ENCODE measurements around the gene DPP9. TPM values are rescaled to one million over a fixed set of nuclear protein-coding genes. Genes with fewer than 3 reads are reported as not detected.

DPP9 gene
- total and polyA plus RNA-seq, 2 of the 13 experiments (the other 11 are each of a cell fraction or from before 2014, with no cell fraction given) = 8.4 to 25.8 TPM

DNA sequence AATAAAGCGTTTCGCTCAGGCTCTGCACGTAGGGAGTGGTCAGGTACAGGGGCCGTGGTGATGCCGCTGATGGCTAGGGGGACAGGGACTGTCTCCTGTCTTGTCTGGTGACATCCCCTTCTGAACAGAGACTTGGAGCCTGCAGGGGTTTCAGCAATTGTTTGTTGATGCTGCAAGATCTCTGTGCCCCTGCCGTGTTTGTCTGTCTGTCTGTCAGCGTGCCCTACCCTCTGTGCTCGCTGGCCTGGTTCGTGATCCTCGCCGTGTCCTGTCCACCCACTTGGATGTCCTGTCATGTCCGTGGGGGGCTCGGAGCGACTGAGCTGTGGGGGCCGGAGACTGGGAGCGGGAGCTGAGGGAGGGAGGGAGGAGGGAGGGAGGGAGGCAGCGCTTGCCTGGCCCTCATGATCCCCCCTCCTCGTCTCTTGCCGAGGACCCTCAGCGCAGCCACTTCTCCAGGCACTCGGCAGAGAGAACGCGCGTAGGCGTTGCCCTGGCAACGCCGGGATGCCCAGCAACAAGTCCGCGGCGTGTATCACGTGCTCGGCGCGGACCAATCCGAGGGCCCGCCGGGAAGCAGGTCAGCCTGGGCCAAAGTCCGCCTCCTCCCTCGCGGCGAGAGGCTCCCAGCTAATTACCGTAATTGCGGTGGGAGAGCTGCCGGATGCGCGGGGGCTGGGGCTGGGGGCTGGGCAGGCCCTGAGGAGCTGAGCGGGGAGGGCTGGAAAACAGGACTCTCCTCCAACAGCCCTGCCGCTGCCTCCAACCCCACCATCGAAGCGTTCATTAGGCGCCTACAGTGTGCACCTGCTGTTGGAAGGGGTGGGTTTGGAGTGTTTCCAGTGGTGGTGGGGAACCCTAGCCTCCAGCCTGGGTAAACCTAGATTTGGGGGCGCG, 36.0 kb upstream of the DPP9 start (continued):
- TF ChIP-seq, protein P1, sequence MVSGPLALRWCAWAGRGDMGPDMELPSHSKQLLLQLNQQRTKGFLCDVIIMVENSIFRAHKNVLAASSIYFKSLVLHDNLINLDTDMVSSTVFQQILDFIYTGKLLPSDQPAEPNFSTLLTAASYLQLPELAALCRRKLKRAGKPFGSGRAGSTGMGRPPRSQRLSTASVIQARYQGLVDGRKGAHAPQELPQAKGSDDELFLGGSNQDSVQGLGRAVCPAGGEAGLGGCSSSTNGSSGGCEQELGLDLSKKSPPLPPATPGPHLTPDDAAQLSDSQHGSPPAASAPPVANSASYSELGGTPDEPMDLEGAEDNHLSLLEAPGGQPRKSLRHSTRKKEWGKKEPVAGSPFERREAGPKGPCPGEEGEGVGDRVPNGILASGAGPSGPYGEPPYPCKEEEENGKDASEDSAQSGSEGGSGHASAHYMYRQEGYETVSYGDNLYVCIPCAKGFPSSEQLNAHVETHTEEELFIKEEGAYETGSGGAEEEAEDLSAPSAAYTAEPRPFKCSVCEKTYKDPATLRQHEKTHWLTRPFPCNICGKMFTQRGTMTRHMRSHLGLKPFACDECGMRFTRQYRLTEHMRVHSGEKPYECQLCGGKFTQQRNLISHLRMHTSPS (CRISPR knock-in tag; IDR thresholded peaks at IDR 0.05; ENCODE audit: low read depth) = 0 out of 2 replicates have a peak, but pooled peaks have one; percentile 25
- TF ChIP-seq NFE2L2 (IDR thresholded peaks at IDR 0.05; ENCODE audit: low read length) = no peak
- TF ChIP-seq DPF2 (CRISPR knock-in tag; IDR thresholded peaks at IDR 0.05; ENCODE audit: borderline replicate concordance, low read depth) = peak; percentile 17; the same call in 1 of the 2 replicates
- TF ChIP-seq ZNF343 (CRISPR knock-in tag; IDR thresholded peaks at IDR 0.05) = 0 out of 2 replicates have a peak, but pooled peaks have one; percentile 75
- TF ChIP-seq NAIF1 (CRISPR knock-in tag; IDR thresholded peaks at IDR 0.05; ENCODE audit: borderline replicate concordance) = no peak
- TF ChIP-seq HDAC6 (IDR thresholded peaks at IDR 0.05; ENCODE audit: low read depth, low read length) = no peak
- TF ChIP-seq ZMYM3 (CRISPR knock-in tag; IDR thresholded peaks at IDR 0.05) = peak; percentile 69
- peak; percentile 88 for TF ChIP-seq RAD51 (IDR thresholded peaks at IDR 0.05; ENCODE audit: borderline replicate concordance)
- peak; percentile 65; the same call in 1 of the 2 replicates for TF ChIP-seq MYC (CRISPR knock-in tag; IDR thresholded peaks at IDR 0.05; ENCODE audit: borderline replicate concordance)
- TF ChIP-seq IKZF4 (CRISPR knock-in tag; IDR thresholded peaks at IDR 0.05; ENCODE audit: borderline replicate concordance, low read depth, not compliant biosample characterization) = no peak
- TF ChIP-seq ZNF451 (CRISPR knock-in tag; IDR thresholded peaks at IDR 0.05) = 0 out of 2 replicates have a peak, but pooled peaks have one; percentile 42
- TF ChIP-seq SP1 (IDR thresholded peaks at IDR 0.05) = no peak
- peak; percentile 57 for TF ChIP-seq SP1 (CRISPR knock-in tag; IDR thresholded peaks at IDR 0.05)
- no peak for TF ChIP-seq GABPA (IDR thresholded peaks at IDR 0.05; ENCODE audit: low read depth, low read length)
- TF ChIP-seq GABPA (CRISPR knock-in tag; IDR thresholded peaks at IDR 0.05; ENCODE audit: low read depth) = peak; percentile 48; the same call in 1 of the 2 replicates
- 0 out of 2 replicates have a peak, but pooled peaks have one; percentile 40 for TF ChIP-seq ZZZ3 (CRISPR knock-in tag; IDR thresholded peaks at IDR 0.05; ENCODE audit: borderline replicate concordance)
- 0 out of 2 replicates have a peak, but pooled peaks have one; percentile 7 for TF ChIP-seq ZNF121 (CRISPR knock-in tag; IDR thresholded peaks at IDR 0.05)
- peak; percentile 89 for TF ChIP-seq ZBTB7A (CRISPR knock-in tag; IDR thresholded peaks at IDR 0.05)
- no peak for TF ChIP-seq KLF13 (CRISPR knock-in tag; IDR thresholded peaks at IDR 0.05)
- TF ChIP-seq HNRNPK (IDR thresholded peaks at IDR 0.05; ENCODE audit: low read depth, low read length, poor library complexity, severe bottlenecking) = peak; percentile 73
- TF ChIP-seq SNAPC2 (CRISPR knock-in tag; IDR thresholded peaks at IDR 0.05) = no peak
- TF ChIP-seq, protein P2, sequence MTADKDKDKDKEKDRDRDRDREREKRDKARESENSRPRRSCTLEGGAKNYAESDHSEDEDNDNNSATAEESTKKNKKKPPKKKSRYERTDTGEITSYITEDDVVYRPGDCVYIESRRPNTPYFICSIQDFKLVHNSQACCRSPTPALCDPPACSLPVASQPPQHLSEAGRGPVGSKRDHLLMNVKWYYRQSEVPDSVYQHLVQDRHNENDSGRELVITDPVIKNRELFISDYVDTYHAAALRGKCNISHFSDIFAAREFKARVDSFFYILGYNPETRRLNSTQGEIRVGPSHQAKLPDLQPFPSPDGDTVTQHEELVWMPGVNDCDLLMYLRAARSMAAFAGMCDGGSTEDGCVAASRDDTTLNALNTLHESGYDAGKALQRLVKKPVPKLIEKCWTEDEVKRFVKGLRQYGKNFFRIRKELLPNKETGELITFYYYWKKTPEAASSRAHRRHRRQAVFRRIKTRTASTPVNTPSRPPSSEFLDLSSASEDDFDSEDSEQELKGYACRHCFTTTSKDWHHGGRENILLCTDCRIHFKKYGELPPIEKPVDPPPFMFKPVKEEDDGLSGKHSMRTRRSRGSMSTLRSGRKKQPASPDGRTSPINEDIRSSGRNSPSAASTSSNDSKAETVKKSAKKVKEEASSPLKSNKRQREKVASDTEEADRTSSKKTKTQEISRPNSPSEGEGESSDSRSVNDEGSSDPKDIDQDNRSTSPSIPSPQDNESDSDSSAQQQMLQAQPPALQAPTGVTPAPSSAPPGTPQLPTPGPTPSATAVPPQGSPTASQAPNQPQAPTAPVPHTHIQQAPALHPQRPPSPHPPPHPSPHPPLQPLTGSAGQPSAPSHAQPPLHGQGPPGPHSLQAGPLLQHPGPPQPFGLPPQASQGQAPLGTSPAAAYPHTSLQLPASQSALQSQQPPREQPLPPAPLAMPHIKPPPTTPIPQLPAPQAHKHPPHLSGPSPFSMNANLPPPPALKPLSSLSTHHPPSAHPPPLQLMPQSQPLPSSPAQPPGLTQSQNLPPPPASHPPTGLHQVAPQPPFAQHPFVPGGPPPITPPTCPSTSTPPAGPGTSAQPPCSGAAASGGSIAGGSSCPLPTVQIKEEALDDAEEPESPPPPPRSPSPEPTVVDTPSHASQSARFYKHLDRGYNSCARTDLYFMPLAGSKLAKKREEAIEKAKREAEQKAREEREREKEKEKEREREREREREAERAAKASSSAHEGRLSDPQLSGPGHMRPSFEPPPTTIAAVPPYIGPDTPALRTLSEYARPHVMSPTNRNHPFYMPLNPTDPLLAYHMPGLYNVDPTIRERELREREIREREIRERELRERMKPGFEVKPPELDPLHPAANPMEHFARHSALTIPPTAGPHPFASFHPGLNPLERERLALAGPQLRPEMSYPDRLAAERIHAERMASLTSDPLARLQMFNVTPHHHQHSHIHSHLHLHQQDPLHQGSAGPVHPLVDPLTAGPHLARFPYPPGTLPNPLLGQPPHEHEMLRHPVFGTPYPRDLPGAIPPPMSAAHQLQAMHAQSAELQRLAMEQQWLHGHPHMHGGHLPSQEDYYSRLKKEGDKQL (CRISPR knock-in tag; IDR thresholded peaks at IDR 0.05; ENCODE audit: low read depth) = peak; percentile 13; the same call in 1 of the 2 replicates
- TF ChIP-seq JDP2 (CRISPR knock-in tag; IDR thresholded peaks at IDR 0.05; ENCODE audit: borderline replicate concordance) = no peak
